ENCODE measurements around the gene SPATA3. TPM values are rescaled to one million over a fixed set of nuclear protein-coding genes. Genes with fewer than 3 reads are reported as not detected.

SPATA3 gene
- polyA plus RNA-seq, 1 experiment = not detected

GRCh38 chr2:230985519-230986231 is 10.2 kb upstream of the SPATA3 start:
- H3K4me3 ChIP-seq (ENCODE audit: low read depth, low read length) = no peak overlapping the region
- no peak for DNase-seq (ENCODE audit: low read depth, low spot score)
- H3K27ac ChIP-seq (ENCODE audit: low read depth, low read length) = no peak overlapping the region
- H3K27me3 ChIP-seq (ENCODE audit: control insufficient read depth, insufficient read depth, low read length) = peaks cover 20% of the 10 kb centered on the region
- no peak for TF ChIP-seq CTCF (IDR thresholded peaks at IDR 0.05; ENCODE audit: low read depth, low read length)
- ChIA-PET CTCF (interaction anchor here (0.6 to 6.2 kb wide), 9 partner anchors 10 to 163 kb away, joined by 3 to 184 read pairs (median 9); partner anchors contain the start of genes ITM2C and SPATA3), POLR2A (no interaction called here)
- peaks cover 5% of the 10 kb centered on the region; the same call in 1 of the 2 replicates for H3K9me3 ChIP-seq (ENCODE audit: control insufficient read depth, insufficient read depth, low read length)

- peaks cover 27% of the 10 kb centered on the region for H3K27me3 ChIP-seq (ENCODE audit: control insufficient read depth, insufficient read depth, low read length)
- ChIA-PET POLR2A (no interaction called here), CTCF (interaction anchor here (0.7 to 6.2 kb wide), 21 partner anchors 9 to 765 kb away, joined by 3 to 184 read pairs (median 8); partner anchors contain the start of genes ITM2C and SPATA3)
- DNase-seq (ENCODE audit: low read depth, low spot score) = no peak
- no peak overlapping the region for H3K27ac ChIP-seq (ENCODE audit: low read depth, low read length)
- H3K4me3 ChIP-seq (ENCODE audit: low read depth, low read length) = peak overlapping the region; percentile 56
- peaks cover 5% of the 10 kb centered on the region; the same call in 1 of the 2 replicates for H3K9me3 ChIP-seq (ENCODE audit: control insufficient read depth, insufficient read depth, low read length)
- TF ChIP-seq CTCF (IDR thresholded peaks at IDR 0.05; ENCODE audit: low read depth, low read length) = no peak
Observed at GRCh38 chr2:230986520-230987136, 9.3 kb upstream of the SPATA3 start.

- ChIA-PET CTCF (interaction anchor here (0.6 to 6.2 kb wide), 39 partner anchors 8 to 1698 kb away, joined by 3 to 184 read pairs (median 6); partner anchors contain the start of genes ITM2C and SPATA3), POLR2A (no interaction called here)
- peak; percentile 15 for DNase-seq (ENCODE audit: low read depth, low spot score)
Observed at GRCh38 chr2:230987137-230988020, 8.5 kb upstream of the SPATA3 start.

GRCh38 chr2:230989731-230990130 is 6.2 kb upstream of the SPATA3 start:
- ChIA-PET CTCF (interaction anchor here (1.4 to 6.2 kb wide), 3 partner anchors 61 to 166 kb away, joined by 3 to 184 read pairs (median 103); no protein-coding TSS in a partner anchor), POLR2A (no interaction called here)
- Histone ChIP-seq H3K27me3 (ENCODE audit: control insufficient read depth, insufficient read depth, low read length) (peaks cover 30% of the 10 kb centered on the region), H3K27ac (ENCODE audit: low read depth, low read length) (no peak overlapping the region), H3K4me3 (ENCODE audit: low read depth, low read length) (no peak overlapping the region), H3K9me3 (ENCODE audit: control insufficient read depth, insufficient read depth, low read length) (peaks cover 5% of the 10 kb centered on the region; the same call in 1 of the 2 replicates)
- no peak for DNase-seq (ENCODE audit: low read depth, low spot score)
- TF ChIP-seq CTCF (IDR thresholded peaks at IDR 0.05; ENCODE audit: low read depth, low read length) = no peak

More at GRCh38 chr2:230987137-230988020, 8.5 kb upstream of the SPATA3 start:
- H3K4me3 ChIP-seq (ENCODE audit: low read depth, low read length) = peak overlapping the region; percentile 56
- peaks cover 28% of the 10 kb centered on the region for H3K27me3 ChIP-seq (ENCODE audit: control insufficient read depth, insufficient read depth, low read length)
- peaks cover 5% of the 10 kb centered on the region; the same call in 1 of the 2 replicates for H3K9me3 ChIP-seq (ENCODE audit: control insufficient read depth, insufficient read depth, low read length)
- no peak overlapping the region for H3K27ac ChIP-seq (ENCODE audit: low read depth, low read length)
- TF ChIP-seq CTCF (IDR thresholded peaks at IDR 0.05; ENCODE audit: low read depth, low read length) = peak; percentile 91
